CD4-positive, CD25-positive, alpha-beta regulatory T cell (primary cell): ENCODE measurements around the gene MGAT5. TPM values are rescaled to one million over a fixed set of nuclear protein-coding genes. Genes with fewer than 3 reads are reported as not detected.

Experiments
- ATAC-seq, 2 donors: fragments of 150-1000 bp; cut with Tn5 transposase; one replicate each; pipeline ENCODE4 v1.10.0; 2021; ENCODE audit warnings: low read depth in 2 of 2, moderate number of reproducible peaks in 2 of 2, moderate library complexity in 1 of 2
- DNase-seq, 3 donors: peaks; one replicate each; pipeline versions ENCODE4 v3.0.0 to v3.0.0-alpha.2; 2012 to 2022; ENCODE audit warnings: mixed read lengths in 1 of 3
- H3K27ac ChIP-seq: one replicate; pipeline ENCODE4 v1.7.0; 2013; ENCODE audit warnings: mild to moderate bottlenecking, low read length; ENCODE audit not compliant: insufficient read depth, poor library complexity, severe bottlenecking
- H3K27me3 ChIP-seq: one replicate; pipeline ENCODE4 v1.7.0; 2013; ENCODE audit warnings: low read length; ENCODE audit not compliant: control insufficient read depth, insufficient read depth
- H3K36me3 ChIP-seq: one replicate; pipeline ENCODE4 v1.7.0; 2013; ENCODE audit warnings: mild to moderate bottlenecking, low read length, moderate library complexity; ENCODE audit not compliant: control insufficient read depth, insufficient read depth
- H3K4me1 ChIP-seq: 2 replicates; pipeline ENCODE4 v1.7.0; 2013; ENCODE audit warnings: mild to moderate bottlenecking, low read length; ENCODE audit not compliant: insufficient read depth, control insufficient read depth, poor library complexity, severe bottlenecking
- H3K4me3 ChIP-seq: one replicate; pipeline ENCODE4 v1.7.0; 2013; ENCODE audit warnings: low read depth, mild to moderate bottlenecking, low read length, moderate library complexity
- H3K9me3 ChIP-seq, 2 experiments: 1 replicate in 1 of 2; 2 replicates in 1 of 2; pipeline ENCODE4 v1.7.0; 2013; ENCODE audit warnings: low read length in 2 of 2, mild to moderate bottlenecking in 1 of 2, moderate library complexity in 1 of 2; ENCODE audit not compliant: control insufficient read depth in 2 of 2
- H3K27ac Mint-ChIP-seq, 3 donors: one replicate each; pipeline ENCODE4 v1.8.0; 2020 to 2022; ENCODE audit warnings: mild to moderate bottlenecking in 3 of 3, mixed read lengths in 3 of 3, moderate library complexity in 2 of 3
- H3K27me3 Mint-ChIP-seq: one replicate; pipeline ENCODE4 v1.8.0; 2022; ENCODE audit warnings: mild to moderate bottlenecking, mixed read lengths
- H3K36me3 Mint-ChIP-seq: one replicate; pipeline ENCODE4 v1.8.0; 2020; ENCODE audit warnings: mixed read lengths
- H3K4me1 Mint-ChIP-seq, 4 donors: one replicate each; pipeline ENCODE4 v1.8.0; 2020 to 2022; ENCODE audit warnings: mixed read lengths in 4 of 4, mild to moderate bottlenecking in 1 of 4
- H3K4me3 Mint-ChIP-seq, 4 donors: one replicate each; pipeline ENCODE4 v1.8.0; 2020 to 2022; ENCODE audit warnings: mild to moderate bottlenecking in 4 of 4, mixed read lengths in 4 of 4, moderate library complexity in 3 of 4
- H3K9me3 Mint-ChIP-seq, 7 donors: one replicate each; pipeline ENCODE4 v1.8.0; 2020 to 2022; ENCODE audit warnings: mixed read lengths in 7 of 7, mild to moderate bottlenecking in 3 of 7, moderate library complexity in 2 of 7
- polyA plus RNA-seq, 4 donors: library from polyadenylated mRNA; unstranded; fragments of 300-500 nt; fragmentation: Illumina TruSeq; gene quantifications; one replicate each; pipeline ENCODE4 v1.2.3, GENCODE V29; 2021
- total RNA-seq: library from RNA; stranded (reverse); gene quantifications from one replicate; pipeline ENCODE4 v1.2.3, GENCODE V29; 2022

MGAT5 gene
- total and polyA plus RNA-seq, 5 donors from 2014 or later: 3.6 to 68.8 (median 6.9) TPM

GRCh38 chr2:134306521-134306920 is 52.6 kb downstream of the MGAT5 start:
- no peak overlapping the region for H3K4me3 Mint-ChIP-seq
- no peaks in the 10 kb centered on the region for H3K4me1 ChIP-seq
- H3K27me3 Mint-ChIP-seq: no peaks in the 10 kb centered on the region
- H3K27ac Mint-ChIP-seq: no peak overlapping the region
- H3K36me3 ChIP-seq: peaks cover 5% of the 10 kb centered on the region
- H3K4me1 Mint-ChIP-seq: peaks cover 25 to 50% (median 29%) of the 10 kb centered on the region in 4 donors
- ATAC-seq: no peak
- no peak overlapping the region for H3K4me3 ChIP-seq
- H3K27me3 ChIP-seq: no peaks in the 10 kb centered on the region
- H3K36me3 Mint-ChIP-seq: peaks cover 25% of the 10 kb centered on the region
- DNase-seq: no peak
- H3K9me3 Mint-ChIP-seq: peaks cover 0 to 4% (median 0%) of the 10 kb centered on the region in 7 donors
- no peaks in the 10 kb centered on the region for H3K9me3 ChIP-seq
- no peak overlapping the region for H3K27ac ChIP-seq

GRCh38 chr2:134307334-134307733 is 53.5 kb downstream of the MGAT5 start:
- peaks cover 25% of the 10 kb centered on the region for H3K36me3 Mint-ChIP-seq
- no peak overlapping the region for H3K4me3 Mint-ChIP-seq
- no peak overlapping the region for H3K27ac Mint-ChIP-seq
- H3K27me3 Mint-ChIP-seq: no peaks in the 10 kb centered on the region
- Histone ChIP-seq H3K27ac (no peak overlapping the region), H3K4me3 (no peak overlapping the region), H3K9me3 (no peaks in the 10 kb centered on the region), H3K27me3 (no peaks in the 10 kb centered on the region), H3K4me1 (no peaks in the 10 kb centered on the region), H3K36me3 (peaks cover 5% of the 10 kb centered on the region)
- DNase-seq (no peak), ATAC-seq (no peak)
- peaks cover 0 to 4% (median 0%) of the 10 kb centered on the region in 7 donors for H3K9me3 Mint-ChIP-seq
- peaks cover 23 to 56% (median 30%) of the 10 kb centered on the region in 4 donors for H3K4me1 Mint-ChIP-seq

GRCh38 chr2:134308474-134309385 is 54.9 kb downstream of the MGAT5 start:
- no peaks in the 10 kb centered on the region for H3K9me3 ChIP-seq
- H3K36me3 ChIP-seq: peaks cover 5% of the 10 kb centered on the region
- no peak overlapping the region for H3K4me3 ChIP-seq
- no peak for DNase-seq
- no peaks in the 10 kb centered on the region for H3K27me3 ChIP-seq
- peaks cover 15 to 57% (median 28%) of the 10 kb centered on the region in 4 donors for H3K4me1 Mint-ChIP-seq
- H3K36me3 Mint-ChIP-seq: peaks cover 25% of the 10 kb centered on the region
- peak overlapping the region in 1 of 4 donors; percentile 24 for H3K4me3 Mint-ChIP-seq
- H3K9me3 Mint-ChIP-seq: peaks cover 0 to 4% (median 0%) of the 10 kb centered on the region in 7 donors
- no peaks in the 10 kb centered on the region for H3K27me3 Mint-ChIP-seq
- H3K27ac Mint-ChIP-seq: no peak overlapping the region
- H3K27ac ChIP-seq: no peak overlapping the region
- H3K4me1 ChIP-seq: no peaks in the 10 kb centered on the region
- no peak for ATAC-seq

- Mint-ChIP-seq H3K4me3 (no peak overlapping the region), H3K27me3 (no peaks in the 10 kb centered on the region), H3K27ac (no peak overlapping the region), H3K4me1 (peaks cover 4 to 45% (median 26%) of the 10 kb centered on the region in 4 donors), H3K36me3 (peaks cover 16% of the 10 kb centered on the region), H3K9me3 (peaks cover 0 to 4% (median 0%) of the 10 kb centered on the region in 7 donors)
- Histone ChIP-seq H3K9me3 (no peaks in the 10 kb centered on the region), H3K27me3 (no peaks in the 10 kb centered on the region), H3K27ac (no peak overlapping the region), H3K4me3 (no peak overlapping the region), H3K36me3 (peaks cover 5% of the 10 kb centered on the region), H3K4me1 (no peaks in the 10 kb centered on the region)
- no peak for ATAC-seq
- DNase-seq: no peak
Observed at GRCh38 chr2:134310107-134311079, 56.5 kb downstream of the MGAT5 start.

- Mint-ChIP-seq H3K36me3 (peaks cover 28% of the 10 kb centered on the region), H3K9me3 (peaks cover 0 to 4% (median 0%) of the 10 kb centered on the region in 7 donors), H3K4me1 (peaks cover 4 to 50% (median 28%) of the 10 kb centered on the region in 4 donors), H3K27ac (peak overlapping the region in 1 of 3 donors; percentile 72), H3K4me3 (no peak overlapping the region), H3K27me3 (no peaks in the 10 kb centered on the region)
- DNase-seq (no peak), ATAC-seq (no peak)
- no peaks in the 10 kb centered on the region for H3K9me3 ChIP-seq
- H3K36me3 ChIP-seq: peaks cover 10% of the 10 kb centered on the region
- no peaks in the 10 kb centered on the region for H3K4me1 ChIP-seq
- H3K27me3 ChIP-seq: no peaks in the 10 kb centered on the region
- no peak overlapping the region for H3K4me3 ChIP-seq
- H3K27ac ChIP-seq: no peak overlapping the region
Observed at GRCh38 chr2:134312482-134312881, 58.6 kb downstream of the MGAT5 start.

- no peak overlapping the region for H3K4me3 Mint-ChIP-seq
- no peaks in the 10 kb centered on the region for H3K27me3 Mint-ChIP-seq
Observed at GRCh38 chr2:134314202-134314601, 60.3 kb downstream of the MGAT5 start.

GRCh38 chr2:134314681-134315368 is 61.0 kb downstream of the MGAT5 start:
- H3K9me3 Mint-ChIP-seq: no peaks in the 10 kb centered on the region
- H3K27me3 Mint-ChIP-seq: no peaks in the 10 kb centered on the region
- no peak overlapping the region for H3K27ac ChIP-seq
- no peaks in the 10 kb centered on the region for H3K27me3 ChIP-seq
- DNase-seq (no peak), ATAC-seq (no peak)
- H3K36me3 ChIP-seq: peaks cover 22% of the 10 kb centered on the region
- H3K36me3 Mint-ChIP-seq: peaks cover 31% of the 10 kb centered on the region
- H3K9me3 ChIP-seq: no peaks in the 10 kb centered on the region
- H3K4me1 Mint-ChIP-seq: peaks cover 13 to 52% (median 31%) of the 10 kb centered on the region in 4 donors
- no peaks in the 10 kb centered on the region for H3K4me1 ChIP-seq
- no peak overlapping the region for H3K4me3 Mint-ChIP-seq
- peak overlapping the region in 1 of 3 donors; percentile 32 for H3K27ac Mint-ChIP-seq
- no peak overlapping the region for H3K4me3 ChIP-seq

More at GRCh38 chr2:134314202-134314601, 60.3 kb downstream of the MGAT5 start:
- no peaks in the 10 kb centered on the region for H3K27me3 ChIP-seq
- no peak overlapping the region for H3K4me3 ChIP-seq
- peaks cover 18% of the 10 kb centered on the region for H3K36me3 ChIP-seq
- Mint-ChIP-seq H3K27ac (peak overlapping the region in 1 of 3 donors; percentile 29), H3K9me3 (no peaks in the 10 kb centered on the region), H3K36me3 (peaks cover 30% of the 10 kb centered on the region), H3K4me1 (peaks cover 9 to 48% (median 29%) of the 10 kb centered on the region in 4 donors)
- ATAC-seq (no peak), DNase-seq (no peak)
- no peaks in the 10 kb centered on the region for H3K9me3 ChIP-seq
- no peak overlapping the region for H3K27ac ChIP-seq
- no peaks in the 10 kb centered on the region for H3K4me1 ChIP-seq
